NCI-H2196 treated with DMSO at 0.1 percent for 48 hours (cell line): Measurements from ENCODE around the gene ZC3H11A.
A peak's percentile ranks its signal among the peaks of the same experiment; 100 is the strongest.
"Not testable (repeated sequence)": the region's sequence is repeated elsewhere in the genome, so short reads cannot be mapped to it uniquely, and the experiment has no call there.

Experiments
- DNase-seq: peaks from one replicate; lab custom pipeline; 2025; ENCODE audit not compliant: unreplicated experiment; lab: John Stamatoyannopoulos, UW

Gene ZC3H11A

DNA sequence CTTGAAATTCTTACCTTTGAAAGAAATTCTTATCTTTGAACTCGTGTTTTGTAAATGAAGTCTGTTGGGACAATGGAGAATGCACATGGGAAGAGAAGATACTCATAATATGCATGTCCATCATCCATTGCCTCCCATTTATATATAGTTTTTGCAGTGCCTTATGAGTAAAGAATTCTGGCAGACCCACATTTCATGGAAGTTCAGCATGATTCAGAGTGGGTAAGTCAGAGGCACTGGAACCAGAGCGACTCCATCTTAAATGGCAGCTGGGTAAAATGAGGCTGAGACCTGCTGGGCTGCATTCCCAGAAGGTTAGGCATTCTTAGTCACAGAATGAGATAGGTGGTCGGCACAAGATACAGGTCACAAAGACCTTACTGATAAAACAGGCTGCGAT is 16.6 kb upstream of the ZC3H11A start:
- no peak for DNase-seq

DNA sequence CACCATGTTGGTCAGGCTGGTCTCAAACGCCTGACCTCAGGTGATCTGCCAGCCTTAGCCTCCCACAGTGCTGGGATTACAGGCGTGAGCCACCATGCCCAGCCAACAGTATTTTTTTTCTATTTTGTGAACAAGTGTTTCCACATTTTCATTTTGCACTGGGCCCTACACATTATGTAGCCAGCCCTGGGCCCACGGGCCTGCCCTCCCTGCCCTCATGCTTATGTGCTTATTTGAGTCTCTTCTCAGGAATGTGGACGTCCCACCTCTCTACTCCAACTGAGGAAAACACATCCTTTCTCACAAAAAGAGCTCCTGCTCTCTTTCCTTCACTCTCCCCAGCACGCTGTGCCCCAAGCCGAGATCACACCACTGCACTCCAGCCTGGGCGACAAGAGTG is 13.5 kb upstream of the ZC3H11A start:
- no peak for DNase-seq

DNA sequence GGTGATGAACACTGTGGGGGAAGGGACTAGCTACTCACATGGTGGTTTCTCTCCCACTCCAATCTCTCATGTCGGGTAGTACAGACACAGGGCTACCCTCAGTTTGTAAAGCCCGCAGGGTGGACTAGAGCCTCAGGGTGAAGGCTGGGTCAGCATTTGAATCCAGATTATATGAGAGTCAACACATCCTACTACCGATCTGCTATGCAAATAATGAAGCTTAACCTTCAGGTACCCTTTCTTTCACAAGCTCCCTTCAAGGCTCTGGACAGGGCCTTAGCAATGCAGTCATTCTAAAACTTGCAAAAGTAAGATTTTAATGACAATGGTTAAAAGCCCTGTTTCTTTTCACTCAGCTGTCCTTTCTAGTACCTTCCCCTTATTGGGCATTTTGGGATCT is 5.5 kb upstream of the ZC3H11A start:
- no peak for DNase-seq

DNA sequence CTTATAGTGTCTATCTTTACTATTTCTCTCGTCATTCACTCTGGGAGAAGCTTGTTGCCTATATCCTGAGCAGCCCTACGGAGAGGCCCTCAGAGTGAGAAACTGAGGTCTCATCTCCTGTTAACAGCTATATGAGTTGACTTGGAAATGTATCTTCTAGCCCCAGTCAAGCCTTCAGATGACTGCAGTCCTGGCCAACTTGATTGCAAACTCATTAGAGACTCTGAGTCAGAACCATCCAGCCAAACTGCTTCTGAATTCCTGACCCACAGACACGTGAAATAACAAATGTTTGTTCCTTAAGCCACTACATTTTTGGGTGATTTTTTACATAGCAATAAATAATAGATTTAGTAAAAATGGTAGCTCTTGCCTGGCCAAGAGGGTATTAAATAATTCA is 3.9 kb upstream of the ZC3H11A start:
- DNase-seq = no peak

DNA sequence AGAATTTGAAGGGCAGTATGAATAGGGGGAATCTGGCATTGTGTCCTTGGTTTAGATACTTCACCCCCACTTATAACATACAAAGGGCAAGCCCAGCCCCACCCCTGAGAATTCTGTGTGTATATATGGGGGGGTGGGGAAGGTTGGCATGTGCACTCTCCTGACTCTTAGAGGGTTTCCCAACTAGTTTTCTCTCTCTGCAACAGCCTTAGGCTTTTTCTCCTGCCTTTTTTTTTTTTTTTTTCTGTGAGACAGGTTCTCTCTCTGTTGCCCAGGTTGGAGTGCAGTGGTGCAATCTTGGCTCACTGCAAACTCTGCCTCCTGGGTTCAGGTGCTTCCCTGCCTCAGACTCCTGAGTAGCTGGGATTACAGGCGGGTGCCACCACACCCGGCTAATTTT is 2.9 kb upstream of the ZC3H11A start:
- no peak for DNase-seq

DNA sequence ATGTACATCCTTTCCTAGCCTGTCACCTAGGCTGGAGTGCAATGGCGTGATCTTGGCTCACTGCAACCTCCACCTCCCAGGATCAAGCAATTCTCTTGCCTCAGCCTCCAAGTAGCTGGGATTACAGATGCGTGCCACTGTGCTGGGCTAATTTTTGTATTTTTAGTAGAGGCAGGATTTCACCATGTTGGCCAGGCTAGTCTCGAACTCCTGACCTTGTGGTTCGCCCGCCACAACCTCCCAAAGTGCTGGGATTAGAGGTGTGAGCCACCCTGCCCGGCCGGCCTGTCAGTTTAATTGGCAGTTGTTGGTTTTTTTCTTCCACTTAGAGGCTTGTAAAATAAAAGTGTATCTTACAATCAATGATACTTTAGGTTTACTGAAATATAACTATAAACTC is 1.9 kb upstream of the ZC3H11A start:
- not testable (repeated sequence) for DNase-seq

DNA sequence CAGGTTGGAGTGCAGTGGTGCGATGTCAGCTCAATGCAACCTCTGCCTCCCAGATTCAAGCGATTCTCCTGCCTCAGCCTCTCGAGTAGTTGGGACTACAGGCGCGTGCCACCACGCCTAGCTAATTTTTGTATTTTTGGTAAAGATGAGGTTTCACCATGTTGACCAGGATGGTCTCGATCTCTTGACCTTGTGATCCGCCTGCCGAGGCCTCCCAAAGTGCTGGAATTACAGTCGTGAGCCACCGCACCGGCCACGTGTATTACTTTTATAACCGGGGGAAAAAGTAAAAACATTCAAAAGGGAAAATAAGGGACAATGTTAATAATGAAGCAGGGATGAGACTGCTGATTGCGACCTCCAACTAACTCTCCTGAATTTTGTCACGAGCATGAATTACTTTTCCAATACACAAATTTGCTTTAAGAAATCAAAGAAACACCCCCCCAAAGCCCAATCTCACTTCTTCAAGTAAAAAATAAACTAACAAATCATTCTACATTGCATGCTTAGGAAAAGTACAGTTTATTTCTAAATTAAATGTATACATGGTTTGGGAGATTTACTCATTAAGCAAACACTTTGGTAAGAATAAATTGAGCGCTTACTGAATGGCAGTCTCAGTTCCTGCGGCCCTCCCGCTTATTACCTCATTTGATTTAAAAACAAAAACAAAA is 521 bp upstream of the ZC3H11A start:
- DNase-seq = no peak

DNA sequence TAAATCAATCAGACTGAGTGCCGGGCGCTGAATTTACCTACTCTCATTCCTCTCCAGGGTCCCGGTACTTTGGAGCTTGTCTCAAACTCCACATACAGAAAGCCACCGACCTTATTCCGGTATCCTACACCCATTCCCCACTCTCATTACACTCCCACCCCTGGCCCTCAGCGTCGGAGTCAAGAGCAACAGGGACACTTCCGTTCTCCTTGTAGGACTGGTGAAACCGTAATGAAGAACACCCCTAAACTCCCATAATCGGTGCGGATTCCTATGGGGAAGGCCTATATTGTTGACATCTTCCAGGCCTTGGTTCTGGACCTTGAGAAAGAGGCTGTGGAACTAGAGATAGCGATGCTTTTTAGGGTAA is 798 bp downstream of the ZC3H11A start:
- peak; percentile 54 for DNase-seq

DNA sequence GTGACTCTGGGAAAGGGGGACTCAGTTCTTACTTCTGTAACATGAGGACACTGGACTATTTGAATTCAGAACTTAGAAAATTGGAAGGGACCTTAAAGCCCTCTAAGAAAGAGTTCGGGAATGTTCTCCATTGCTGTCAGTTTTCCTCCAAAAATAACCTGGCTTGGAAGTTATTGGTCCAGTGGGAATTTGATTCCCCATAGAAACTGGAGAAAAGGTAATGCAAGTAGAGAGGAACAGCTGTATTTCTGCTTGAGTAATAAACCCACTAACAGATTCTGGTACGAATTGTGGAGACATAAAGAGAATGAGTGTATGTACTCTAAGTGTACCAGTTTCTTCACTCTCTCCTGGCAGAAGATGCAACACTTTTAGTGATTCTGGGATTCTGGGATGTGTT is 1.8 kb downstream of the ZC3H11A start:
- DNase-seq = no peak

DNA sequence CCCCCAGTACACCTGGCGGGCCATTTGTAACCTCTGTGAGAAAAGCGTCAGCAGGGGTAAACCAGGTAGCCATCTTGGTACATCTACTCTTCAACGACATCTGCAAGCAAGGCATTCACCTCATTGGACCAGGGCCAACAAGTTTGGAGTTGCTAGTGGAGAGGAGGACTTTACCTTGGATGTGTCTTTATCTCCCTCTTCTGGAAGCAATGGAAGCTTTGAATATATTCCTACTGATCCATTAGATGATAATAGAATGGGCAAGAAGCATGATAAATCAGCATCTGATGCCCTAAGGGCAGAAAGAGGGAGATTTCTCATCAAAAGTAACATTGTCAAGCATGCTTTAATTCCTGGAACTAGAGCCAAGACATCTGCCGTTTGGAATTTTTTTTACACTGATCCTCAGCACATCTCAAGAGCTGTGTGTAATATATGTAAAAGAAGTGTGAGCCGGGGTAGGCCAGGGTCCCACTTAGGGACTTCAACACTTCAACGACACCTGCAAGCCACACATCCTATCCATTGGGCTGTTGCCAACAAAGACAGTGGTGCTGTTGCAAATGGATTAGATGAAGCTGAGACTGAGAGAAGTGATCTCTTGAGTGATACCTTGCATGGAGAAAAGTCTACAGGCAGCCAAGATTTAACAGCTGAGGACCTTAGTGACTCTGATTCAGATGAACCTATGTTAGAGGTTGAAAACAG is 2.7 kb downstream of the ZC3H11A start:
- peak; percentile 28 for DNase-seq

DNA sequence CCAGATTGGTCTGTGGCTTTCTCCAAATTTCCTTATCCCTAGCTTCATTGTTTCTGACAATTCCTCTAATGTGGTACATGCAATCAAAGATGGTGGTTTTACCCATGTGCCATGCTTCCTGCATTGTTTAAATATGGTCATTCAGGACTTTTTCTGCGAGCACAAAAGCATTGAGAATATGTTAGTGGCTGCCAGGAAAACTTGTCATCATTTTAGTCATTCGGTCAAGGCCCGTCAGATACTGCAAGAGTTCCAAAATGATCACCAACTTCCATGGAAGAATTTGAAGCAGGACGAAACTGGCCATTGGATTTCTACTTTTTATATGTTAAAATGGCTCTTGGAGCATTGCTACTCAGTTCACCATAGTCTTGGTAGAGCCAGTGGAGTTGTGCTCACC is 3.7 kb downstream of the ZC3H11A start:
- no peak for DNase-seq

DNA sequence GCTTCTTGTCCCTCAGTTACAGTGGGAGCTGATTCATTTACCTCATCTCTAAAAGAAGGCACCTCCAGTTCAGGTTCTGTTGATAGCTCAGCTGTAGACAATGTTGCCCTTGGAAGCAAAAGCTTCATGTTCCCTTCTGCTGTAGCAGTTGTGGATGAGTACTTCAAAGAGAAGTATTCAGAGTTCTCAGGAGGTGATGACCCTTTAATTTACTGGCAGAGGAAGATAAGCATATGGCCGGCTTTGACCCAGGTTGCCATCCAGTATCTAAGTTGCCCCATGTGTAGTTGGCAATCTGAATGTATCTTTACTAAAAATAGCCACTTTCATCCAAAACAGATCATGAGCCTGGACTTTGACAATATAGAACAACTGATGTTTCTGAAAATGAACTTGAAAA is 4.5 kb downstream of the ZC3H11A start:
- DNase-seq = no peak

DNA sequence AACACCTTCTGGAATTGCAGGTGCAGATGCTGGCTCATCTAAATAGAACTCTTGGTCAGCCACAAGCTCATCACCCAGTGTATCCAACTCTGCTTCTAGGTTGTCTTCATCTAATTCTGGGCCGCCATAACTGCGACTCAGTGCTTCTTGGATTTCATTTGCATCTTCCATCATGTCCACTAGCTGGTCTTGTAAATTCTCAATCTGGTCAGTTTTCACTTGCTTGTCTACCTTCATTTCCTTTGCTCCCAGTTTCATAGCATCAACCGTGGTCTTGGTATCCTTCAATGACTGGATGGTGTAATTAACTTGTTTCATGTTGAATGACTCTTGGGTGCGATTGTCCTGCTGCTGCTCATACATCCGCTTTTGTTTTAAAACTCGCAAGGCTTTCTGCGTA is 10.3 kb downstream of the ZC3H11A start:
- DNase-seq = no peak

DNA sequence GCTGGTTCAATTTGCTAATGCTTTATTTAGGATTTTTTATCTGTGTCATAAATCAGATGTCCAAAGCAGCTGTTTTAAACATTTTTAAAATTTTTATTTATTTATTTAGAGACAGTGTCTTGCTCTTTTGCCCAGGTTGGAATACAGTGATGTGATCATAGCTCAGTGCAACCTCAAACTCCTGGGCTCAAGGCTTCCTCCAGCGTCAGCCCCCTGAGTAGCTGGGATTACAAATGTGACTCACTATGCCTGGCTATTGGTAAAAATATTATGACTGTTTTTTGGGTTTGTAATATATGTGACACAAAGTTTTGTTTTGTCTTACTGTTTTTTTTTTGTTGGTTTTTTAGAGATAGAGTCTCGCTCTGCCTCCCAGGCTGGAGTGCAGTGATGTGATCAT is 11.8 kb downstream of the ZC3H11A start:
- DNase-seq = no peak

DNA sequence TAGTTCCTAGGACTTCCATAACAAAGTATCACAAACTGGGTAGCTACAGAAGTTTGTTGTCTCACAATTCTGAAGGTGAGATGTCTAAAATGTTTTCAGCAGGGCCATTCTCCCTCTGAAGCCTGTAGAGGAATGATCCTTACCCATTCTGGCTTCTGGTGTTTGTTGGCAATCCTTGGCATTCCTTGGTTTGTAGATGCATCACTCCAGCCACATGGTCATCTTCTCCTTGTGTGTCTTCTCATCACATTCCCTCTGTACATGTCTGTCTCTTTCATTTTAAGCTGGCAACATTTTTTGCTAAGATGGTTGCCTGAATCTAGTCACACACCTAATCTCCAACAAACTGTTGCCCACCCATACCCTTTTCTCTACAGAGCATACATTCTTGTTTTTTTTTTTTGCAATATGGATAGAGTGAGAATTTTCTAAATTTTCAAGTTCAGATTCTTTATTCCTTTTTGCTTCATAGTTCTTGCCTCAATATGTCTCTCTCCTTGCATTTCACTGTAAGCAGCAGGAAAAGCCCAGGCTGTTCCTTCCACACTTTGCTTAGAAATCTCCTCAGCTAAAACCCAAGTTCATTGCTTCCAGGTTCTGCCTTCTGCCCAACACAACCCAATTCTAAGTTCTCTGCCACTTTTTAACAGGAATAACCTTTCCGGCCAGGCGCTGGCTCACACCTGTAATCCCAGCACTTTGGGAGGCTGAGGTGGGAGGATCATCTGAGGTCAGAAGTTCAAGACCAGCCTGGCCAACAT is 18.3 kb downstream of the ZC3H11A start:
- DNase-seq = no peak

DNA sequence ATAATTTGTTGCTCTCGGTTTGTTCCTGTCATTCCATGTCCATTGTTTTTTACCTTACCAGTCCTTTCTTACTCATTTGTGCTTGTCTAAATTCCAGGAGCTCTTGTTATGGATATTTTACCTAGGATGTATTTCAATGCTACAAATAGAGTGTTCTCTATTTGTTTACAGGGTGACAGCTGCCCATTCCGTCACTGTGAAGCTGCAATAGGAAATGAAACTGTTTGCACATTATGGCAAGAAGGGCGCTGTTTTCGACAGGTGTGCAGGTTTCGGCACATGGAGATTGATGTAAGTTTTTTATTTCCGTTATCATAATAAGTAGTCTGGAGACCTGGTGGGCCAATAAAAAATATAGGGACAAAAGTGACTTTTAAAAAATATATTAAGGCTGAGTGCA is 23.0 kb downstream of the ZC3H11A start:
- no peak for DNase-seq

DNA sequence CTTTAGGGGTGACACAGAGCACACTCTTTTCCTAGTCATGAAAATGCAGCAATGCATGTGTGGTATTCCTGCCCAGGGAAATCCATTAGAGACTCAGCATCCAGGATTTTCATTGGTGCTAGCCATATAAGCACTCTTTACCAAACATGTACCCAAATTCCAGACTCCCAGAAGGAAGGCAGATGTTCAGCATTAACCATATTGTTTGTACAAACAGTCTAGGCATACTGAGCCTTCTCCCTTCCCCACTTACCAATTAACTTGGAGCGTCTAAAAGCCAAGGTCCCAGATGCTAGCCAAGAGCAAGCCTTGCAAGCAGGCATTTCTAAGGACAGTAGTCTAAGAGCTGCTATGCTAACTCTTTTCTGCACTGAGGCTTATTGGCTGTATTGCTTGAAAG is 27.9 kb downstream of the ZC3H11A start:
- no peak for DNase-seq

DNA sequence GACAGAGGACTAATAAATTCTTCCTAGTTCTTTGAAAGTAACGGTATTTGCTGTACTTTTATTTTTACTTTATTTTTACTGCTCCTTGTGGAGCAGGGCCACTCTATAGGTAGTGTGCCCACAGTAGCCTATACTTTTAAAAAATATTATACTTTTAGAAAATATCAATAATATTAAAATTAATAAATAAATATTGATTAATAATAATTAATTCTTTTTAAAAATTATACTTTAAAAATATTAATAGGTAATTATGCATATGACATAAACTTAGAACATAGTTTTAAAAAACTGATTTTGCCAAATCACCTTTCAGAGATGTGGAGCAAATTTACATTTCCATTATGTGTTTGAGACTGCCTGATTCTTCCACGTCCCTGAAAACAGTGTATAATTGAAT is 30.8 kb downstream of the ZC3H11A start:
- no peak for DNase-seq

DNA sequence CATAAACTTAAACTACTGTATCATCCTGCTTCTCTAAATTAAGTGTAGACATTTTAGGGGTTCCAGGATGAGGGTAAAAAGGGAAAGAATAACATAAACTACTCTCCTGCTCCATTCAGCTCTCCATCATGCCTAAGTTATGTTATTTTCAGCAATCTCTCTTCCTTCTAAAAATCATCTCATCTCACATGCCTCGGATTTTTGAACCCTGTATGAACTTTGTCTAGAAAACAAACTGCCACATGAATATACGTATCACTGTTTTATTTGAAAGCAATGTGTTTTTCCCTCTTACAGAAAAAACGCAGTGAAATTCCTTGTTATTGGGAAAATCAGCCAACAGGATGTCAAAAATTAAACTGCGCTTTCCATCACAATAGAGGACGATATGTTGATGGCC is 32.6 kb downstream of the ZC3H11A start:
- DNase-seq = no peak

DNA sequence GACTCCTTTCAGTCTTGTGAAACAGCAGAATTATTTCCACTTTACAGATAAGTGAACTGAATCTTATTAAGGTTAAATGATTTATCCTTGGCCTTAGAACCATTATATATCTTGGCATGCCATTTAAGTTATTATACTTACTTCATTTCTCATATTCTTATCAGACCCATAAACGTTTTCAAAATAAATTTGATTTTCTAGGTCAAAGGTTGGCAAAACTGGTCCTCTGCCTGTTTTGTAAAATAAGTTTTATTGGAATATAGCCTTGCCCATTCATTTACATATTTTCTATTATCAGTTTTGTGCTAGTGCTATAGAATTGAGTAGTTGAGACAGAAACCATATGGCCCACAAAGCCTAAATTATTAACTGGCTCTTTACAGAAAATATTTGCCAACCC is 33.1 kb downstream of the ZC3H11A start:
- no peak for DNase-seq

DNA sequence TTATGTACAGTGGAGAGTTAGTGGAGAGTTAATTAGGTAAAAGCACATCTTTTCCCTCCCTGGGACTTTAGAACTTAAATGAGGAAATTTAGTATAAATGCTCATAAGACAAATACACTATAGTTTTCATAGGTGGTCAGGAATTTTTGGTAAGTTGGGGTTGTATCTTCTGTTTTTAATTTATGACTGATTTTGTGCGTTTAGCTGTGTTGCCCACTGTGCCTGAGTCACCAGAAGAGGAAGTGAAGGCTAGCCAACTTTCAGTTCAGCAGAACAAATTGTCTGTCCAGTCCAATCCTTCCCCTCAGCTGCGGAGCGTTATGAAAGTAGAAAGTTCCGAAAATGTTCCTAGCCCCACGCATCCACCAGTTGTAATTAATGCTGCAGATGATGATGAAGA is 33.8 kb downstream of the ZC3H11A start:
- not testable (repeated sequence) for DNase-seq

DNA sequence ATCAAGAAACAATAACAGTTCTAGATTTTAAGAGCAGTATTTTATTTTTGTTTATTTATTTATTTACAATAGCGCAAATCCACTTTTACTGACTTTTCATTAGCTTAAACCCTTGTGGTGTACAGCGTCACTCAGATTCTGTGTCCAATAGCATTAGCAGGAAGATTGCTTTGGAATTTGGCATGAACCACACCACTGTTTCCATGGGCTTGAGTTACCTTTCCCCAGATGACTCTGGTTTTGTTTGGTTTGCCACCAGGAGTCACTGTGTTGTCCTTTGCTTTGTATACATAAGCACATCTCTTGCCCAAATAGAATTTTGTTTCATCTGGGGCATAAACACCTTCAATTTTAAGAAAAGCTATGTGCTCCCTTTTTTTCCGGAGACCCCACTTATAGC is 40.1 kb downstream of the ZC3H11A start:
- DNase-seq = no peak
